HL-60 (cell line): ENCODE data around the gene DEGS2.
A peak's percentile ranks its signal among the peaks of the same experiment; 100 is the strongest.

Experiments
- DNase-seq, 2 experiments: peaks; one replicate each; pipeline ENCODE4 v3.0.0-alpha.2; 2010 to 2020; ENCODE audit warnings: low read depth in 1 of 2, low spot score in 1 of 2
- H3K27ac ChIP-seq: fragments of 250-450 bp; sonication (Bioruptor Pico); replicated peaks from 2 replicates; pipeline ENCODE4 v1.5.1; 2020; ENCODE audit warnings: mild to moderate bottlenecking, moderate library complexity
- H3K27me3 ChIP-seq: fragments of 250-450 bp; sonication (Bioruptor Pico); 2 replicates; pipeline ENCODE4 v1.5.1; 2021; ENCODE audit warnings: mild to moderate bottlenecking, moderate library complexity; ENCODE audit not compliant: insufficient read depth, poor library complexity, severe bottlenecking
- H3K4me3 ChIP-seq: replicated peaks from 2 replicates; pipeline ENCODE4 v1.5.1; 2011; ENCODE audit warnings: mild to moderate bottlenecking, control low read depth, low read length; ENCODE audit not compliant: insufficient read depth
- CTCF ChIP-seq: IDR thresholded peaks from one replicate; pipeline ENCODE4 v1.5.1; 2011; ENCODE audit warnings: low read length, control low read depth, inconsistent platforms; ENCODE audit not compliant: insufficient read depth
- GABPA ChIP-seq: IDR thresholded peaks from 2 replicates; pipeline ENCODE4 v1.6.1; 2012; ENCODE audit warnings: low read depth
- POLR2AphosphoS5 ChIP-seq: IDR thresholded peaks from 2 replicates; pipeline ENCODE4 v1.6.1; 2012; ENCODE audit warnings: low read depth
- REST ChIP-seq: IDR thresholded peaks from 2 replicates; pipeline ENCODE4 v1.6.1; 2012; ENCODE audit warnings: low read depth; ENCODE audit not compliant: insufficient replicate concordance
- SPI1 ChIP-seq: IDR thresholded peaks from 2 replicates; pipeline ENCODE4 v1.6.1; 2012; ENCODE audit warnings: low read depth, mild to moderate bottlenecking, borderline replicate concordance

DEGS2 gene

GRCh38 chr14:100173353-100173752, 13.9 kb upstream of the DEGS2 start:
- no peaks in the 10 kb centered on the region for H3K27me3 ChIP-seq
- no peak overlapping the region for H3K27ac ChIP-seq
- DNase-seq = no peak
- TF ChIP-seq GABPA (no peak), CTCF (no peak)
- H3K4me3 ChIP-seq = no peak overlapping the region

GRCh38 chr14:100172811-100173210, 13.4 kb upstream of the DEGS2 start:
- TF ChIP-seq REST = no peak
- TF ChIP-seq SPI1 = no peak
- no peak for TF ChIP-seq CTCF
- no peak for TF ChIP-seq POLR2AphosphoS5
- no peak for TF ChIP-seq GABPA
- Histone ChIP-seq H3K27me3 (no peaks in the 10 kb centered on the region), H3K27ac (no peak overlapping the region), H3K4me3 (no peak overlapping the region)
- no peak for DNase-seq

GRCh38 chr14:100170880-100171279, 11.4 kb upstream of the DEGS2 start:
- Histone ChIP-seq H3K4me3 (no peak overlapping the region), H3K27me3 (no peaks in the 10 kb centered on the region), H3K27ac (no peak overlapping the region)
- TF ChIP-seq GABPA = no peak
- DNase-seq = no peak

GRCh38 chr14:100168506-100168905, 9.1 kb upstream of the DEGS2 start:
- no peak overlapping the region for H3K4me3 ChIP-seq
- no peaks in the 10 kb centered on the region for H3K27me3 ChIP-seq
- no peak overlapping the region for H3K27ac ChIP-seq
- TF ChIP-seq SPI1 = peak; percentile 89
- no peak for TF ChIP-seq POLR2AphosphoS5
- DNase-seq = peak in 1 of 2 experiments; percentile 78

GRCh38 chr14:100165831-100166440, 6.5 kb upstream of the DEGS2 start:
- Histone ChIP-seq H3K4me3 (no peak overlapping the region), H3K27ac (no peak overlapping the region), H3K27me3 (no peaks in the 10 kb centered on the region)
- DNase-seq = no peak
- TF ChIP-seq CTCF = no peak

GRCh38 chr14:100165376-100165775, 5.9 kb upstream of the DEGS2 start:
- no peak overlapping the region for H3K27ac ChIP-seq
- no peak for DNase-seq
- H3K27me3 ChIP-seq = peaks cover 1% of the 10 kb centered on the region
- no peak overlapping the region for H3K4me3 ChIP-seq
- TF ChIP-seq GABPA (no peak), REST (no peak), SPI1 (no peak), CTCF (no peak), POLR2AphosphoS5 (no peak)
